HG03469 (cell line): ENCODE results near the gene AFG1L.
"Not testable (repeated sequence)": the region's sequence is repeated elsewhere in the genome, so short reads cannot be mapped to it uniquely, and the experiment has no call there.

Source experiments
- ATAC-seq: cut with Tn5 transposase; IDR thresholded peaks from one replicate; pipeline ENCODE4 v1.9.1; 2021; ENCODE audit warnings: mild to moderate bottlenecking, moderate library complexity, moderate number of reproducible peaks; ENCODE audit not compliant: unreplicated experiment

AFG1L gene

GRCh38 chr6:108550256-108550655 is 255.4 kb downstream of the AFG1L start:
- no peak for ATAC-seq

- no peak for ATAC-seq
These were observed 260.7 kb downstream of the AFG1L start for GRCh38 chr6:108555399-108556052.

- ATAC-seq = no peak
These were observed 261.4 kb downstream of the AFG1L start for GRCh38 chr6:108556250-108556649.

- ATAC-seq = no peak
These were observed 262.1 kb downstream of the AFG1L start for GRCh38 chr6:108556866-108557493.

GRCh38 chr6:108557494-108558371 is 262.9 kb downstream of the AFG1L start:
- no peak for ATAC-seq

GRCh38 chr6:108558372-108559096 is 263.7 kb downstream of the AFG1L start:
- peak; percentile 58 for ATAC-seq

DNA sequence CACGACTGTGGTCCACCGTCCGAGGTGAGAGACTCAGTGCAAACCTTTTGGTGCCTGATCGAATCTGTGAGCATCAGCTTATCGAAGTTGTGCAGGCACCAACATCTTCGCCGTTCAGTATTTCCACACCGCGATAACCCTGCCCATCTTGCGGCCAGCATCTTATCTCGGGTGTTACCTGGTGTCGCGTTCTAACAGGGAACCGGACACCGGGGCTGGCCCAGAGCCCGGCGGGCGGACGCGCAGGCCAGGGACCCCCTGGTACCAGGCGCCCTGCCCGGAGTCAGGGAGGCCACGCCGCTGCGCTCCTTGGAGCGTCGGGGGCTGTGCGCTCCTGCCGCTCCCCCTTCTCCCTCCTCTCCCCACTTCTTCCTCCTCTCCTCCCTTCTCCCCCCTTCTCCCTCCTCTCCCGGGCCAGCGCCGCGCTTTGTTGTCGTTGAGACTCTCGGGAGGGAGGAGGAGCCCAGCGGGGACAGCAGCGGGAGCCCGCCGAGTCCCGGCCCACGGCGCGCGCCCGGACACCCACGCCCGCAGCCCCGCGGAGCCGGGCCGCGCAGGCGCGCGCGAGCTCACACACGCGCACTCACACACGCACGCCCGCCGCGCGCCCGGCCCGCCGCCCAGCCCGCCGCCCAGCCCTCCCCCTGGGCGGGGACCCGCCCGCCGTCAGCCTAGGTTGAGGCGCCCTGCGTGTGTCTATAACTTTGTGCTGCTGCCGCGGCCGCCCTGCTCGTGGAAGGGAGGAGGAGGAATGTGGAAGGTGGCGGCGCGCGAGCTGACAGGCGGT is 264.4 kb downstream of the AFG1L start:
- ATAC-seq = no peak

- no peak for ATAC-seq
These were observed 265.1 kb downstream of the AFG1L start for GRCh38 chr6:108559884-108560462.

DNA sequence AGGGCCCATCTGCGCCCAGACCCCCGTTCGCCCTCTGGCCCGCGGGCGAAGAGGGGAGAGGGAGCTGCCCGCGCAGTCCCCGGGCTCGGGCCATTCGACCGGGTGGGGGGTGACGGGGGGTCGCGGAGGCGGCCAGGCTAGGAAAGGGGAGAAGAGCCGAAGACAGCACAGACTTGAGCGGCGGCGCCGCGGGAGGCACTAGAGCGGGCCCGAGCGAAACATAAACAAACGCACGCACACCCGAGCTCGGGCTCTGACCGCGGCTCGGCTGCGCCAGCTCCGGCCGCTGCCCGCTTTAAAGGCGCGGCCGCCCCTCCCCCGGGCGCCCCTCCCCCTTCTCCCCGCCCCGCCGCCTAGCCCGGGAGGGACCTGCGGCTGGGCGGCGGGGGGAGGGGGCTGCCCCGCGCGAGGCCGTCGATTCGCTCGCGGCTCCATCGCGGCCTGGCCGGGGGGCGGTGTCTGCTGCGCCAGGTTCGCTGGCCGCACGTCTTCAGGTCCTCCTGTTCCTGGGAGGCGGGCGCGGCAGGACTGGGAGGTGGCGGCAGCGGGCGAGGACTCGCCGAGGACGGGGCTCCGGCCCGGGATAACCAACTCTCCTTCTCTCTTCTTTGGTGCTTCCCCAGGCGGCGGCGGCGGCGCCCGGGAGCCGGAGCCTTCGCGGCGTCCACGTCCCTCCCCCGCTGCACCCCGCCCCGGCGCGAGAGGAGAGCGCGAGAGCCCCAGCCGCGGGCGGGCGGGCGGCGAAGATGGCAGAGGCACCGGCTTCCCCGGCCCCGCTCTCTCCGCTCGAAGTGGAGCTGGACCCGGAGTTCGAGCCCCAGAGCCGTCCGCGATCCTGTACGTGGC is 265.8 kb downstream of the AFG1L start, which contains the start of gene FOXO3:
Gene FOXO3, plus strand, starts transcription at position 455 of the 846 bp plus-strand sequence. Its CDS starts 292 bp downstream, at position 747.
- ATAC-seq = no peak

DNA sequence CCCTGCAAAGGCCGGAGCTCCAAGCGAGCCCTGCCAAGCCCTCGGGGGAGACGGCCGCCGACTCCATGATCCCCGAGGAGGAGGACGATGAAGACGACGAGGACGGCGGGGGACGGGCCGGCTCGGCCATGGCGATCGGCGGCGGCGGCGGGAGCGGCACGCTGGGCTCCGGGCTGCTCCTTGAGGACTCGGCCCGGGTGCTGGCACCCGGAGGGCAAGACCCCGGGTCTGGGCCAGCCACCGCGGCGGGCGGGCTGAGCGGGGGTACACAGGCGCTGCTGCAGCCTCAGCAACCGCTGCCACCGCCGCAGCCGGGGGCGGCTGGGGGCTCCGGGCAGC is 266.4 kb downstream of the AFG1L start:
- ATAC-seq = not testable (repeated sequence)

- no peak for ATAC-seq
These were observed 267.1 kb downstream of the AFG1L start for GRCh38 chr6:108561742-108562502.

- no peak for ATAC-seq
These were observed 267.7 kb downstream of the AFG1L start for GRCh38 chr6:108562503-108562993.

- no peak for ATAC-seq
These were observed 268.4 kb downstream of the AFG1L start for GRCh38 chr6:108563292-108563691.

- ATAC-seq = no peak
These were observed 269.3 kb downstream of the AFG1L start for GRCh38 chr6:108564178-108564577.

DNA sequence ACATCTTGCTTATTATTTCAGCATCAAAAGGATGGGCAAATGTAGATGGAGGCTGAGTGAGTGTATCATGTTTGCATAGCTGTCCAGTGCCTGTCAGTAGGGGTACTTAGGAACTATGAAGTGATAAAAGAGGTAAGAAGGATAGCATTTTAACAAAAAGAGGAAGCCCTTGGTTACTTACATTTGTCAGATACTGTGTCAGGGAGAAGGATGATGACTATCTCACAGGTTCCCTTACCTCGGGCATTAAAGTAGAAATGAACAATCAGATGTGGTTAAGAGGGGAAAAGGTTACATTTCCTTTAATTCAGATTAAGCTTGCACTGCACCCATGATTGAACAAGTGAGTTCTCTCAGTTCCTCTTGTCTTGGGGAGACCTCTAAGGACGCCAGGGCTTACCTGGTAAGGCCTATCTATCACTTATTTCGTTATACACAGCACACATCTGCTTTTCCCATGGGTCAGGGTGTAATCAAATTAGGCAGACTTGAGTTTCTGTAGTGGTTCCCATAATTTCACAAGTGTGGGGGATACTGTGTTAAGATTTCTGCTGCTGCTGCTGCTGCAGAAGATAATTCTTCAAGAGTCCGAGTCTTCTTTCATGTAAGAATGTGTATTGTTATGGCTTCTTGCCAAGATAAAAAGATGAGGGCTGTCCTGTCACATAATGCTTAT is 270.4 kb downstream of the AFG1L start:
- peak; percentile 77 for ATAC-seq

DNA sequence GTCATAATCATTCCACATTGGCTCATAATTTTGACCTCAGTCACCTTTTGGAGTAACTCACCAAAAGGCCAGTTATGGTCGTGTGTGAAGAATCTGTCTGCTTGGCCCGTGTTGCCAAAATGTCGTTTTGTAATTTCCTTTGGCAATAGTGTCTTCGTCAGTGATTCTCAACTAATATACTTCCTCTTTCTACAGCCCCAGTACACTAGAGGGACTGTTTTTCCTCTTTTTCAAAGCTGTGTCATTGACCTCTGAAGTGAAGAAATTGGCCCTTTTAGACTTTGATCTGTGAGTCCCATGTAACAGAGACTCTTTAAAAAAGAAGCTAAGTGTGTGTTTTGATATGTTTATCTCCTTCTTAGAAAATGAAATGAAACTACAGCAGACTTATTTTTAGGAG is 271.0 kb downstream of the AFG1L start:
- no peak for ATAC-seq

DNA sequence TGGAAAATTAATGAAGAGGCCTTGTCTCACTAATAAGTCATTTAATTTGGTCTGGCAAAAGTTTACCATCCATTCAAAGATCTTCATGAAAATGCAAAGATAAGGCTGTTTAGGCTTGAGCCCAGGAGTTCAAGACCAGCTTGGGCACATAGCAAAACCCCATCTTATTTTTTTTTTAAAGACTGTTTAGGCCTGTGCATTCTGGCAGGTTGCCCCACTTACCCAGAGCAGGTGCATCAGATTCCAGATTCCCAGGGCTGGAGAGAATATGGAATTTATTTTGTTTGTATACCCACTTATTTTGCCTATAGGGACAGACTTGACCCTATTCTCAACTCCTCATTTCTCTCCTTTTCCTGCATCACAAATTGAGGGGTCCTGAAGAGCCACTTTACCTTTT is 271.6 kb downstream of the AFG1L start:
- no peak for ATAC-seq

- no peak for ATAC-seq
These were observed 273.2 kb downstream of the AFG1L start for GRCh38 chr6:108568101-108568500.
